HUDEP-2 (cell line): ENCODE measurements around the gene C19orf67.

ENCODE experiments used
- DNase-seq, 76 experiments: peaks; one replicate each; lab custom pipeline; 2025; ENCODE audit not compliant: unreplicated experiment in 76 of 76; lab: John Stamatoyannopoulos, UW

Gene C19orf67

GRCh38 chr19:14085309-14085995, at the start of gene C19orf67:
Gene C19orf67 (minus strand): TSS chr19:14085783. CDS start chr19:14085627, 156 bp downstream.
- no peak for DNase-seq

- no peak for DNase-seq
Observed at GRCh38 chr19:14135355-14135754, 49.8 kb upstream of the C19orf67 start.

- no peak for DNase-seq
Observed at GRCh38 chr19:14127929-14128509, 42.4 kb upstream of the C19orf67 start.

- DNase-seq: no peak
Observed at GRCh38 chr19:14127176-14127575, 41.6 kb upstream of the C19orf67 start.

GRCh38 chr19:14122924-14123323, 37.3 kb upstream of the C19orf67 start:
- no peak for DNase-seq

- DNase-seq: no peak
Observed at GRCh38 chr19:14120497-14120780, 34.9 kb upstream of the C19orf67 start.

GRCh38 chr19:14119644-14120496, 34.3 kb upstream of the C19orf67 start:
- no peak for DNase-seq

- no peak for DNase-seq
Observed at GRCh38 chr19:14119146-14119545, 33.6 kb upstream of the C19orf67 start.

- peak in 10 of 76 experiments; percentile 11 to 59 (median 46) for DNase-seq
Observed at GRCh38 chr19:14118165-14119051, 32.8 kb upstream of the C19orf67 start.

- DNase-seq: peak in 75 of 76 experiments; percentile 86 to 100 (median 99)
Observed at GRCh38 chr19:14117668-14118164, 32.1 kb upstream of the C19orf67 start, which contains the start of gene PRKACA. Gene PRKACA (minus strand): TSS chr19:14117762. CDS start chr19:14117547, 215 bp downstream.

- no peak for DNase-seq
Observed at GRCh38 chr19:14116918-14117578, 31.5 kb upstream of the C19orf67 start.

GRCh38 chr19:14116525-14116917, 30.9 kb upstream of the C19orf67 start:
- no peak for DNase-seq

GRCh38 chr19:14115756-14116155, 30.2 kb upstream of the C19orf67 start:
- no peak for DNase-seq

GRCh38 chr19:14114854-14115253, 29.3 kb upstream of the C19orf67 start:
- DNase-seq: peak in 55 of 76 experiments; percentile 19 to 76 (median 48)

- DNase-seq: no peak
Observed at GRCh38 chr19:14114439-14114838, 28.9 kb upstream of the C19orf67 start.

GRCh38 chr19:14113762-14114414, 28.3 kb upstream of the C19orf67 start:
- peak in 58 of 76 experiments; percentile 23 to 80 (median 56) for DNase-seq

GRCh38 chr19:14112809-14113385, 27.3 kb upstream of the C19orf67 start:
- no peak for DNase-seq

GRCh38 chr19:14112051-14112808, 26.6 kb upstream of the C19orf67 start:
- no peak for DNase-seq
